ENCODE measurements around the gene ARHGAP22.

DNA sequence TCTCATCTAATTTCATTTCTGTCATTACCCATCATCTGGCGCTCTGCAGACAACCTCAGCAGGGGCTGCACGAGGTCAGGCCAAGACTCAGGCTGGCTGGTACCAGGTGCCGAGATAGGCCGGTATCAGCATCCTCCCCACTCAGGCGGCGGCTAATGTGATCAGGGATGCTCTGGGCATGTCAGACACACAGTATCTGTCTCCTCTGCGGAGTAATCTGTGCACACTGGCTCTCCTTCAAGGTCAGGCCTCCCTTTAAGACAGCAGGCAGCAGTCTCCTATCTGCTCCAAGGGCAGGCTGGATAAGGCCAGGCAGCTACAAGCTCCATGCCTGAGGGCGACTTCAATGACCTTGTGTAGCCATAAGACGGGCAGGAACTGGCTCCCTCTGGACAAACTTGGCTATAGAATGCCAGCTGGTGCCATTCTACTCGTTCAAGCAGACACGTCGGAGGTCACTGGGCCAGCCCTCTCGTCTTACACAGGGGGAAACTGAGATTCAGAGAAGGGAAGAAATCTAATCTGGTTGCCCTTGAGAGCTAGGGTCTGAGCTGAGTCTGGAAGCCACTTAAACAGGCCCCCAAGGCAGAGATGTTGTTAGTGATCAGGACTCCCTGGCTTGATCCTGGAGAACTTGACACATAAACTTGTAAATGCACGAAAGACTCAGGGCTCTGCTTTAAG is 59.3 kb downstream of the ARHGAP22 start:
- no peak for TF ChIP-seq POLR2AphosphoS5 (IDR thresholded peaks at IDR 0.05)
- no peak for TF ChIP-seq CTCF (IDR thresholded peaks at IDR 0.05; ENCODE audit: poor library complexity, severe bottlenecking)
- TF ChIP-seq EP300 (conservative IDR thresholded peaks at IDR 0.05; ENCODE audit: poor library complexity, severe bottlenecking), result no peak
- no peak for TF ChIP-seq EZH2 (IDR thresholded peaks at IDR 0.05; ENCODE audit: borderline replicate concordance, insufficient read depth, low read length, poor library complexity, severe bottlenecking)
- TF ChIP-seq REST (IDR thresholded peaks at IDR 0.05; ENCODE audit: borderline replicate concordance), result no peak
- TF ChIP-seq SMC3 (conservative IDR thresholded peaks at IDR 0.05; ENCODE audit: poor library complexity), result no peak
- TF ChIP-seq RAD21 (conservative IDR thresholded peaks at IDR 0.05), result no peak
- no peak for TF ChIP-seq MXI1 (conservative IDR thresholded peaks at IDR 0.05; ENCODE audit: poor library complexity, severe bottlenecking)

Measured in neural cell (in vitro differentiated cells).